ENCODE data around the gene NOL9. TPM values are rescaled to one million over a fixed set of nuclear protein-coding genes. Genes with fewer than 3 reads are reported as not detected.

Gene NOL9
- total and polyA plus RNA-seq, 2 of the 13 experiments (the other 11 are each of a cell fraction or from before 2014, with no cell fraction given) = 18.0 to 24.7 TPM

DNA sequence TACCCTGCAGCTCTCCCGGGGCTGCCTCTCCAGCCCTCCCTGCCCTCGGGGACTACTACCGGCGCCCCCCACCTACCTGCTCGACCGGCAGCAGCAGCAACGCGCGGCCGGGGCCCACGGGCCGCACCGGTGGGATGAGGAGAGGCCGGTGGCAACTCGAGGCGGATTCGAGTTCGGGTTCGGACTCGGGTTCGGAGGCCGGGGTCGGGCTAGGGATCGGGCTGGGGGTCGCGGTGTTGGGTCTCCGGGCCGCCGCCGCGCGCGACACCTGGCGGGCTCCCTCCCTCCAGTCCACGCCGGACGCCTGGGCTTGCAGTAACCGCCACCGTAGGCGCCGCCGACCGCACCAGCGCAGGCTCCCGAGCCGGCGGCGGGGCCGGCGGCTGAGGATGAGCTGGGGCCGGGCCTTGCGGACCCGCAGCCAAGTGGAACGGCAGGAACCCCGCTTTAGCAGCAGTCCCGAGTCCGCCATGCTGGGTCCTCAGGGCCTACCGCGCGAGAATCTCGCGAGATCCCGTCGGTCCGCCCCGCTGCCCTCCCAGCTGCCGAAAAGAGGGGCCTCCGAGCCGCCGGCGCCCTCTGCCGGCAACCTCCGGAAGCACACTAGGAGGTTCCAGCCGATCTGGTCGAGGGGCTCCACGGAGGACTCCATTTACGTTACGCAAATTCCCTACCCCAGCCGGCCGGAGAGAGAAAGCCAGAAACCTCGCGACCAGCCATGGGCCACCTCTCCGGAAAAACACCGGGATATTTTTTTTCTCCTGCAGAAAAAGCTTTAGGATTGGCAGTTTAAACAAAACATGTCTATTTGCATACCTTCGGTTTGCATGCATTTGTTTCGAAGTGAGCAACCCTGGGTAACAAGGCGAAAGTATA is at the start of gene NOL9 (continued):
- no peak for TF ChIP-seq ZNF18 (CRISPR knock-in tag; IDR thresholded peaks at IDR 0.05; ENCODE audit: insufficient replicate concordance)
- TF ChIP-seq KLF11 (CRISPR knock-in tag; IDR thresholded peaks at IDR 0.05) = no peak
- TF ChIP-seq ZNF256 (CRISPR knock-in tag; conservative IDR thresholded peaks at IDR 0.05) = peak; percentile 46; the same call in 1 of the 2 replicates
- no peak for TF ChIP-seq ZNF33A (CRISPR knock-in tag; IDR thresholded peaks at IDR 0.05; ENCODE audit: borderline replicate concordance)
- no peak; the same call in 1 of the 2 replicates for TF ChIP-seq ZNF232 (CRISPR knock-in tag; IDR thresholded peaks at IDR 0.05; ENCODE audit: borderline replicate concordance)
- peak; percentile 73; the same call in 1 of the 2 replicates for TF ChIP-seq ZNF788 (CRISPR knock-in tag; IDR thresholded peaks at IDR 0.05; ENCODE audit: borderline replicate concordance)
- peak; percentile 72 for TF ChIP-seq ARID2 (CRISPR knock-in tag; IDR thresholded peaks at IDR 0.05; ENCODE audit: borderline replicate concordance)
- no peak for TF ChIP-seq ZNF619 (CRISPR knock-in tag; IDR thresholded peaks at IDR 0.05)
- no peak for TF ChIP-seq NFE2 (CRISPR knock-in tag; IDR thresholded peaks at IDR 0.05)
- TF ChIP-seq SOX6 (IDR thresholded peaks at IDR 0.05) = no peak
- peak; percentile 68 for TF ChIP-seq SOX6 (CRISPR knock-in tag; IDR thresholded peaks at IDR 0.05)
- no peak for TF ChIP-seq SKIL (CRISPR knock-in tag; IDR thresholded peaks at IDR 0.05; ENCODE audit: borderline replicate concordance)
- TF ChIP-seq GTF3A (CRISPR knock-in tag; conservative IDR thresholded peaks at IDR 0.05) = no peak
- TF ChIP-seq ZNF30 (CRISPR knock-in tag; IDR thresholded peaks at IDR 0.05) = 0 out of 2 replicates have a peak, but pooled peaks have one; percentile 60
- peak; percentile 83 for TF ChIP-seq ZNF547 (CRISPR knock-in tag; IDR thresholded peaks at IDR 0.05)
- TF ChIP-seq ZNF468 (CRISPR knock-in tag; IDR thresholded peaks at IDR 0.05) = no peak
- TF ChIP-seq TOE1 (CRISPR knock-in tag; IDR thresholded peaks at IDR 0.05) = no peak
- TF ChIP-seq, protein P1, sequence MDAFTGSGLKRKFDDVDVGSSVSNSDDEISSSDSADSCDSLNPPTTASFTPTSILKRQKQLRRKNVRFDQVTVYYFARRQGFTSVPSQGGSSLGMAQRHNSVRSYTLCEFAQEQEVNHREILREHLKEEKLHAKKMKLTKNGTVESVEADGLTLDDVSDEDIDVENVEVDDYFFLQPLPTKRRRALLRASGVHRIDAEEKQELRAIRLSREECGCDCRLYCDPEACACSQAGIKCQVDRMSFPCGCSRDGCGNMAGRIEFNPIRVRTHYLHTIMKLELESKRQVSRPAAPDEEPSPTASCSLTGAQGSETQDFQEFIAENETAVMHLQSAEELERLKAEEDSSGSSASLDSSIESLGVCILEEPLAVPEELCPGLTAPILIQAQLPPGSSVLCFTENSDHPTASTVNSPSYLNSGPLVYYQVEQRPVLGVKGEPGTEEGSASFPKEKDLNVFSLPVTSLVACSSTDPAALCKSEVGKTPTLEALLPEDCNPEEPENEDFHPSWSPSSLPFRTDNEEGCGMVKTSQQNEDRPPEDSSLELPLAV (CRISPR knock-in tag; conservative IDR thresholded peaks at IDR 0.05; ENCODE audit: low read depth) = no peak
- TF ChIP-seq TAF1 (CRISPR knock-in tag; IDR thresholded peaks at IDR 0.05) = peak; percentile 92
- no peak for TF ChIP-seq CREB1 (IDR thresholded peaks at IDR 0.05)
- peak; percentile 65; the same call in 1 of the 2 replicates for TF ChIP-seq CREB1 (CRISPR knock-in tag; IDR thresholded peaks at IDR 0.05)
- TF ChIP-seq MED13 (CRISPR knock-in tag; IDR thresholded peaks at IDR 0.05) = no peak
- TF ChIP-seq, protein P2, sequence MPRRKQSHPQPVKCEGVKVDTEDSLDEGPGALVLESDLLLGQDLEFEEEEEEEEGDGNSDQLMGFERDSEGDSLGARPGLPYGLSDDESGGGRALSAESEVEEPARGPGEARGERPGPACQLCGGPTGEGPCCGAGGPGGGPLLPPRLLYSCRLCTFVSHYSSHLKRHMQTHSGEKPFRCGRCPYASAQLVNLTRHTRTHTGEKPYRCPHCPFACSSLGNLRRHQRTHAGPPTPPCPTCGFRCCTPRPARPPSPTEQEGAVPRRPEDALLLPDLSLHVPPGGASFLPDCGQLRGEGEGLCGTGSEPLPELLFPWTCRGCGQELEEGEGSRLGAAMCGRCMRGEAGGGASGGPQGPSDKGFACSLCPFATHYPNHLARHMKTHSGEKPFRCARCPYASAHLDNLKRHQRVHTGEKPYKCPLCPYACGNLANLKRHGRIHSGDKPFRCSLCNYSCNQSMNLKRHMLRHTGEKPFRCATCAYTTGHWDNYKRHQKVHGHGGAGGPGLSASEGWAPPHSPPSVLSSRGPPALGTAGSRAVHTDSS (CRISPR knock-in tag; conservative IDR thresholded peaks at IDR 0.05) = no peak
